Activated gamma-delta T cell treated with anti-CD3 and anti-CD28 coated beads, Interleukin-2, amount 50 U/mL, for 16 hours (primary cell): ENCODE results near the gene RPL22.
A peak's percentile ranks its signal among the peaks of the same experiment; 100 is the strongest.

Experiments
- DNase-seq: peaks from one replicate; pipeline ENCODE4 v3.0.0-alpha.2; 2020; ENCODE audit warnings: low read depth

The RPL22 gene

GRCh38 chr1:6152181-6152580, 47.2 kb downstream of the RPL22 start:
- no peak for DNase-seq

GRCh38 chr1:6151291-6151822, 48.0 kb downstream of the RPL22 start:
- DNase-seq: no peak

GRCh38 chr1:6150006-6150938, 49.1 kb downstream of the RPL22 start:
- DNase-seq: no peak

- DNase-seq: no peak
Observed at GRCh38 chr1:6149597-6149996, 49.8 kb downstream of the RPL22 start.

GRCh38 chr1:6148497-6149241, 50.7 kb downstream of the RPL22 start:
- peak; percentile 31 for DNase-seq

GRCh38 chr1:6145864-6146410, 53.5 kb downstream of the RPL22 start:
- no peak for DNase-seq

- no peak for DNase-seq
Observed at GRCh38 chr1:6145396-6145750, 54.0 kb downstream of the RPL22 start.

GRCh38 chr1:6144647-6145395, 54.6 kb downstream of the RPL22 start:
- DNase-seq: no peak

- no peak for DNase-seq
Observed at GRCh38 chr1:6144175-6144574, 55.2 kb downstream of the RPL22 start.

- no peak for DNase-seq
Observed at GRCh38 chr1:6143395-6143794, 56.0 kb downstream of the RPL22 start.

- no peak for DNase-seq
Observed at GRCh38 chr1:6142734-6143133, 56.7 kb downstream of the RPL22 start.

GRCh38 chr1:6142036-6142621, 57.3 kb downstream of the RPL22 start:
- DNase-seq: no peak

GRCh38 chr1:6141592-6141991, 57.8 kb downstream of the RPL22 start:
- no peak for DNase-seq

- DNase-seq: no peak
Observed at GRCh38 chr1:6140413-6140812, 59.0 kb downstream of the RPL22 start.

GRCh38 chr1:6137758-6138157, 61.6 kb downstream of the RPL22 start:
- DNase-seq: no peak

GRCh38 chr1:6136516-6137220, 62.7 kb downstream of the RPL22 start:
- DNase-seq: no peak
